PC-3 (cell line): Measurements from ENCODE around the gene ADAD2.

Experiments
- EZH2phosphoT487 ChIP-seq: fragments of 300-600 bp; sonication (generic); IDR thresholded peaks from 2 replicates; pipeline ENCODE4 v1.6.1; 2018; ENCODE audit warnings: mild to moderate bottlenecking, antibody characterized with exemption, low read length, borderline replicate concordance
- TF ChIP-seq, protein P1 (sequence below): fragments of 300-600 bp; sonication (generic); conservative IDR thresholded peaks from 2 replicates; pipeline ENCODE4 v1.5.1; 2017; ENCODE audit warnings: antibody characterized with exemption, low read depth, mild to moderate bottlenecking, low read length

DNA sequence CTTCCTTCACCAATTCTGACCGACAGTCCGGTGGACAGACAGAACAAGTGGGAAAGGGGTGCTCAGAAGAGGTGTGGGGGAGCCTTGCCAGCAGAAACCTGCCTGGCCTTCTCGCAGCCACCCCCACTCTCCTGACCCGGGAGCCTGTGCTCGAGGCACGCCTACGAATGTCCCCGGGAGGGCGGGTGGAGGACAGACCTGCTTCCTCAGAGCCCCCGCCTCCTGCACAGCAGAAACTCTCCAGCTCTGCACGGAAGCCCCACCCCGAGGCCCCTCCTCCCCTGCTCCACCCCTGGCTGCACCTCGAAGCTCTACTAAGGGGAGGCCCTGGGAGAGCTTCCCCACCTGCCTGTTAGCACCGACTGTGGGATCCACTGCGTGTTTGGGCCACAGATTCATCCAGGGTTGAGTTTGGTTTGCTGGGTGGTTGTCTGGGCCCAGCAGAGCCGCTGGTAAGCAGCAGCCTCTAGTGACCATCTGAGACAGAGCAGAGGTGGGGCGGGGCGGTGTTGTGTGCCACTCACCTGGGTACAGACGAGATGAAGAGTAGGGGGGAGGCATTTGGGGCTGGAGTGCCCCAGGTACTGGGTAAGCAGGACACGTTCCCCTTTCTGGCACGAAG, 10.3 kb upstream of the ADAD2 start:
- TF ChIP-seq, protein P1, sequence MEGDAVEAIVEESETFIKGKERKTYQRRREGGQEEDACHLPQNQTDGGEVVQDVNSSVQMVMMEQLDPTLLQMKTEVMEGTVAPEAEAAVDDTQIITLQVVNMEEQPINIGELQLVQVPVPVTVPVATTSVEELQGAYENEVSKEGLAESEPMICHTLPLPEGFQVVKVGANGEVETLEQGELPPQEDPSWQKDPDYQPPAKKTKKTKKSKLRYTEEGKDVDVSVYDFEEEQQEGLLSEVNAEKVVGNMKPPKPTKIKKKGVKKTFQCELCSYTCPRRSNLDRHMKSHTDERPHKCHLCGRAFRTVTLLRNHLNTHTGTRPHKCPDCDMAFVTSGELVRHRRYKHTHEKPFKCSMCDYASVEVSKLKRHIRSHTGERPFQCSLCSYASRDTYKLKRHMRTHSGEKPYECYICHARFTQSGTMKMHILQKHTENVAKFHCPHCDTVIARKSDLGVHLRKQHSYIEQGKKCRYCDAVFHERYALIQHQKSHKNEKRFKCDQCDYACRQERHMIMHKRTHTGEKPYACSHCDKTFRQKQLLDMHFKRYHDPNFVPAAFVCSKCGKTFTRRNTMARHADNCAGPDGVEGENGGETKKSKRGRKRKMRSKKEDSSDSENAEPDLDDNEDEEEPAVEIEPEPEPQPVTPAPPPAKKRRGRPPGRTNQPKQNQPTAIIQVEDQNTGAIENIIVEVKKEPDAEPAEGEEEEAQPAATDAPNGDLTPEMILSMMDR = no peak
- TF ChIP-seq EZH2phosphoT487 = no peak
